ENCODE results near the gene PBRM1.

The PBRM1 gene

GRCh38 chr3:52520141-52520667 lies 165.5 kb downstream of the PBRM1 start:
- no peak for TF ChIP-seq CTCF (IDR thresholded peaks at IDR 0.05; ENCODE audit: low read depth, low read length)

GRCh38 chr3:52519445-52520140 lies 166.1 kb downstream of the PBRM1 start:
- no peak overlapping the region for H3K4me3 ChIP-seq (ENCODE audit: low read depth, low read length)
- H3K27ac ChIP-seq, result no peak overlapping the region

More at GRCh38 chr3:52520141-52520667, 165.5 kb downstream of the PBRM1 start:
- Histone ChIP-seq H3K4me3 (ENCODE audit: low read depth, low read length) (no peak overlapping the region), H3K27ac (no peak overlapping the region), H3K9me3 (ENCODE audit: severe bottlenecking) (no peaks in the 10 kb centered on the region), H3K27me3 (ENCODE audit: insufficient read depth, low read depth, severe bottlenecking) (no peaks in the 10 kb centered on the region), H3K36me3 (peaks cover 24% of the 10 kb centered on the region)
- no peak for DNase-seq

GRCh38 chr3:52518723-52519444 lies 166.8 kb downstream of the PBRM1 start:
- DNase-seq, result no peak
- Histone ChIP-seq H3K36me3 (peaks cover 13% of the 10 kb centered on the region), H3K27me3 (ENCODE audit: insufficient read depth, low read depth, severe bottlenecking) (no peaks in the 10 kb centered on the region), H3K27ac (no peak overlapping the region), H3K9me3 (ENCODE audit: severe bottlenecking) (no peaks in the 10 kb centered on the region), H3K4me3 (ENCODE audit: low read depth, low read length) (no peak overlapping the region)
- no peak for TF ChIP-seq CTCF (IDR thresholded peaks at IDR 0.05; ENCODE audit: low read depth, low read length)

More at GRCh38 chr3:52519445-52520140, 166.1 kb downstream of the PBRM1 start:
- TF ChIP-seq CTCF (IDR thresholded peaks at IDR 0.05; ENCODE audit: low read depth, low read length), result no peak
- no peaks in the 10 kb centered on the region for H3K9me3 ChIP-seq (ENCODE audit: severe bottlenecking)
- H3K27me3 ChIP-seq (ENCODE audit: insufficient read depth, low read depth, severe bottlenecking), result no peaks in the 10 kb centered on the region
- DNase-seq, result no peak
- peaks cover 20% of the 10 kb centered on the region for H3K36me3 ChIP-seq

GRCh38 chr3:52517796-52518722 lies 167.7 kb downstream of the PBRM1 start:
- H3K36me3 ChIP-seq, result 0 out of 2 replicates have a peak, but pooled peaks cover 5% of the 10 kb centered on the region
- H3K27me3 ChIP-seq (ENCODE audit: insufficient read depth, low read depth, severe bottlenecking), result no peaks in the 10 kb centered on the region
- no peak overlapping the region for H3K27ac ChIP-seq
- H3K4me3 ChIP-seq (ENCODE audit: low read depth, low read length), result no peak overlapping the region
- no peaks in the 10 kb centered on the region for H3K9me3 ChIP-seq (ENCODE audit: severe bottlenecking)
- no peak for DNase-seq
- no peak for TF ChIP-seq CTCF (IDR thresholded peaks at IDR 0.05; ENCODE audit: low read depth, low read length)

- Histone ChIP-seq H3K36me3 (no peaks in the 10 kb centered on the region), H3K27me3 (ENCODE audit: insufficient read depth, low read depth, severe bottlenecking) (no peaks in the 10 kb centered on the region), H3K4me3 (ENCODE audit: low read depth, low read length) (no peak overlapping the region), H3K9me3 (ENCODE audit: severe bottlenecking) (no peaks in the 10 kb centered on the region), H3K27ac (no peak overlapping the region)
- TF ChIP-seq CTCF (IDR thresholded peaks at IDR 0.05; ENCODE audit: low read depth, low read length), result no peak
- no peak for DNase-seq
These were observed 169.1 kb downstream of the PBRM1 start for GRCh38 chr3:52516509-52517195.
